ENCODE measurements around the gene TSPYL4. TPM values are rescaled to one million over a fixed set of nuclear protein-coding genes. Genes with fewer than 3 reads are reported as not detected.

Gene TSPYL4
- total and polyA plus RNA-seq, 2 of the 8 experiments (the other 6 are each of a cell fraction or from before 2014, with no cell fraction given) = 20.5 to 22.6 TPM

DNA sequence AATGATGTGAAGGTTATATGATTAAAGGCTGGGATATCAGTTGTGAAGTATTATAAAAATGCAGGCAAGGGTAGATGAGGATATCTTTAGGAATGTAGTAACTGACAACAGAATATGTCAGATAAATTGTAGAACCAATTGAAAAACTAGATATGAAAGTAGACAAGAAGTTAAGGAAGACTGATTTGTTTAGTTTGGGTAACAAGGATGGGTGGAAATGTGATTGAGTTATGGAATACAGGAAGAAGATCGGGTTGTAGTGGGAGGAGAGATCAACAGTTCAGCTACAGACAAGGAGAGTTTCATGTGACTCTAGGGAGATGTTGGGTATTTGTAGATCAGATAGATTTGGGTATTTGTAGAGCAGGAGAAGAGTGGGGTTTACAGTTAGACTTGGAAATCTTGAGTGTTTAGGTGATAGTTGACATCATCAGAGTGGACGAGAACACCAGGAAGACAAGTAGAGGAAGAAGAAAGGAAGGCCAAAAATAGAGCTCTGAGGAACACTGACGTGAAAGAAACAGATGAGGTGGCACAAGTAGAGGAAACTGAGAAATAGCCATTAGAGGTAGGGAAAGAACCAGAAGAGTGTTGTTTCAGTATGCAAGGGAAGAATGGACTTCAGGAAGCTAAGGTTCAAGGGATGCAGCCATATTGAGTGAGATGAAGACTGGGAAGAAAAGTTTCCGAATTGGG lies 38.0 kb upstream of the TSPYL4 start (continued):
- TF ChIP-seq CHD1 (IDR thresholded peaks at IDR 0.05; ENCODE audit: low read depth, low read length) (no peak), FOSL1 (IDR thresholded peaks at IDR 0.05; ENCODE audit: insufficient read depth, low read depth, low read length) (no peak), NANOG (IDR thresholded peaks at IDR 0.05; ENCODE audit: insufficient read depth, low read depth, low read length, poor library complexity, severe bottlenecking) (no peak), JUN (IDR thresholded peaks at IDR 0.05; ENCODE audit: low read depth, low read length) (no peak)
